HT1080 (cell line): ENCODE results near the gene LINGO4. TPM values are rescaled to one million over a fixed set of nuclear protein-coding genes. Genes with fewer than 3 reads are reported as not detected.
"Not testable (repeated sequence)": the region's sequence is repeated elsewhere in the genome, so short reads cannot be mapped to it uniquely, and the experiment has no call there.

Experiments
- DNase-seq: peaks from one replicate; pipeline ENCODE4 v3.0.0-alpha.2; 2015; ENCODE audit warnings: low read depth
- total RNA-seq: library from RNA; depleted of rRNA; stranded (reverse); fragments of >200 nt; shearing (Covaris generic); gene quantifications from 2 replicates; pipeline ENCODE4 v1.2.3, GENCODE V29; 2014

LINGO4 gene
- total RNA-seq, 1 experiment from 2014 or later = not detected

DNA sequence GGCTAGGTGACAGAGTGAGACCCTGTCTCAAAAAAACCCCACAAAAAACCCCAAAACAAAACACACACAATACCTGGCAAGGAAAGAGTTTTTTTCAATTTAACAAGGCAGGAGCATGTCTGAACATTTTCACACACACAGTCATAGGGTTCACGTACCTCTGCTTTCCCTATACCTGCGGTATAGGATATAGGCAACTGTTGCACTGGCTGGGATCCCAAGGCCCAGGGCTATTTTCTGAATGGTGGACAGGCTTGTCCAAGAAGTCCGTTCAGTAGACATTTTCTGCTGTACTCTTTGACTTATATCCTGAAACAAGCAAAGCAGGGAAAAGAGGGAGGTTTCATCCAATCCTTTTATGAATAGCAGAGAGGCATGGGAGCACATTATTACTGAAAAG, 22.5 kb downstream of the LINGO4 start:
- DNase-seq = no peak

DNA sequence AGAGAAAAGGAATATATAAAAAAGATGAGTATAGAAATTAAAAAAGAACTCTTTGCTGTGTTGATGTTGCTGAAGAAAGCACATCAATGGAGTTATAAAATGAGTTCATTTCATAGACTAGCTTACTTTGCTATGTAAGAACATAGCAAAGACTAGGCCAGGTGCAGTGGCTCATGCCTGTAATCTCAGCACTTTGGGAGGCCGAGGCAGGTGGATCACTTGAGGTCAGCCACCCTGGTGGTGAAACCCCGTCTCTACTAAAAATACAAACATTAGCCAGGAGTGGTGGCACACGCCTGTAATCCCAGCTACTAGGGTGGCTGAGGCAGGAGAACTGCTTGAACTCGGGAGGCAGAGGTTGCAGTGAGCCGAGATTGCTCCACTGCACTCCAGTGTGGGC, 23.2 kb downstream of the LINGO4 start:
- DNase-seq = not testable (repeated sequence)

DNA sequence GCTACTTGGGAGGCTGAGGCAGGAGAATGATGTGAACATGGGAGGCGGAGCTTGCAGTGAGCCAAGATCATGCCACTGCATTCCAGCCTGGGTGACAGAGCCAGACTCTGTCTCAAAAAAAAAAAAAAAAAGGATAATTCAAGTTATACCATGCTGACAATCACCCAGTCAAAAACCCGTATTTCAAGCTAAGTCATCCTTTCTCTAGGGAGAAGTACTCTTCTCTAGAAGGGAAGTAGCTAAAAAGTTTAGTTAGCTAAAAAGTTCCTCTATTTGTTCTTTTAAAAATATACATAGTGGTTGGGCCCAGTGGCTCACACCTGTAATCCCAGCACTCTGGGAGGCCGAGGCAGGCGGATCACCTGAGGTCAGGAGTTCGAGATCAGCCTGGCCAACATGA, 24.5 kb downstream of the LINGO4 start:
- DNase-seq = not testable (repeated sequence)

DNA sequence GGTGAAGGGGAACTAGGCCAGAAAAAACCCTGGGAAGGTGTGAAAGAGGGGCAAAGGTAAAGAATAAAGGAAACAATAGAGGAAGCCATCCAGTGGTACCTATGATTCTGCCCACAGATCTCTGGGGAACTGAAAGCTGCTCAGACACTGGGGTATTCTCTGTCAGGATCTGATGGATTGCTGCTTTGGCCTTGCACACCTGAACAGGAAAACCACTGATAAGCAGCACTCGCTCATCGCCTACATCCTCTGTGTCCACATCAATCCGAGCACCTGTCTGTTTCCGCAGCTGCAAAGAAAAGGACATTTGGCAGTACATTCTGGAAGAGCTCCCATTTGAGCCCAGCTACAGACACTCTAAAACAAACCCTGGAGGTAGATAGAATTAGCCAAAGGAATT, 25.4 kb downstream of the LINGO4 start:
- no peak for DNase-seq

DNA sequence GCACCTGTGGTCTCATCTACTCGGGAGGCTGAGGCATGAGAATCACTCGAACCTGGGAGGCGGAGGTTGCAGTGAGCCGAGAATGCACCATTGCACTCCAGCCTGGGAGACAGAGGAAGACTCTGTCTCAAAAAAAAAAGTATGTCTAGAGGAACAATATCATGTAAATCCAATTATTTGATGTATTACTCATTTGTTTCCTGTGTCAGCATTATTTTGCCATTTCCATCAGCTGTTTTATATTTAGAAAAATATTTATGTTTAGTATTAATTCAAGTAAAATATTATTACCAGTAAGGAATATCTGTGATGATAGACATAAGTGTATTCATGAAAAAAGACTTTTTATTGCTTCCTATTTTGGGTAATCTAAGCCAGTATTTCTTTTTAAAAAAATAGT, 27.9 kb downstream of the LINGO4 start:
- no peak for DNase-seq

DNA sequence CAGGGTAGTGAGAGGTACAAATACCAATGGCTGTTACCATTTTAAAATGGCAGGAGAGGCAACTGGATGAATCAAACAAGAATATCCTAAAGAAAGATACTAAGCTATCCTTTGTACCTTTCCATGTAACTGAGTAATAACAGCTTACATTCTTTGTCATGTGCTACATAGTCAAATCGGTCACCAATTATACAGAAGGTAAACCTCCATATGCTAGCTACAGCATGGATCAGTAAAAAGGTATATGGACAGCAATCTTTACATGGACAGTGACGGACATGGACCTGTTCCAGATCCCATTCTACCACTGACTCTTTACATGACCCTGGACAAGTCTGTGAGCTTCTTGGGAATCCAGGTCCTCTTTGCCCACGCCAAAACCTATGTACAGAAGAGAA, 28.6 kb downstream of the LINGO4 start:
- DNase-seq = no peak

DNA sequence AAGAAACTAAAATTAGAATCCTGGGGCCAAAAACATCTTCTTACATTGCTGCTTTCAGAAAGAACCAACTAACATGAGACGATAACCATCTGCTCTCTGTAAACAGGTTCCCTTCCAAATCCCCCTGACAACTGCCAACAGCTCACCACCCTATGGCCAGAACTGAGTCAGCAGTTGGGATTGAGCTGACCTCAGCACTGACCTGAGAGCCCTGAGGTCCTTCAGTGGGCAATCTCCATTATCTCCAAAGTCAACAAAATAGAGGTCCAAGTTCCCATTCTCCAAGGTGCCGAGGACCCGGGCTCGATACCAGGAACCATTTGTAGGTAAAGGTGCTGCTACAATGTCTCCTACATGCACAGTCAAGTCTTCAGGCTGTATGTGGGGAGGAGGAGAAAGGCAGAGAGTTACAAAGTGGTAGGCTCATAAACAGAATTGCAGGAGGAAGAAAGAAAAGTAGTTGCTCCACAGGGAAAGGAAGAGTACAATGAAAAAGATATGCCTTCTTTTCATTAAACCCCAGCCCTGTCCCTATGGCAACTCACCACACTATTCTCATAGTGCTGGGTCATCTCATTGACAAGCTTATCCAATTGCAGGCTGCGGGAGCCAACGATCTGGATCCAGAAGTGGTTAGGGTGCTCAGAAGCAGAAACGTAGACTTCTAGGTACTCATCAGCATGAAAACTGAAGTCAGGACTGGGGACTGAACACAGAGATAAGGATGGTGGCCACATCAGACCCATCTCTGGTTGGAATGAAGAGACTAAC, 29.1 kb downstream of the LINGO4 start:
- no peak for DNase-seq

DNA sequence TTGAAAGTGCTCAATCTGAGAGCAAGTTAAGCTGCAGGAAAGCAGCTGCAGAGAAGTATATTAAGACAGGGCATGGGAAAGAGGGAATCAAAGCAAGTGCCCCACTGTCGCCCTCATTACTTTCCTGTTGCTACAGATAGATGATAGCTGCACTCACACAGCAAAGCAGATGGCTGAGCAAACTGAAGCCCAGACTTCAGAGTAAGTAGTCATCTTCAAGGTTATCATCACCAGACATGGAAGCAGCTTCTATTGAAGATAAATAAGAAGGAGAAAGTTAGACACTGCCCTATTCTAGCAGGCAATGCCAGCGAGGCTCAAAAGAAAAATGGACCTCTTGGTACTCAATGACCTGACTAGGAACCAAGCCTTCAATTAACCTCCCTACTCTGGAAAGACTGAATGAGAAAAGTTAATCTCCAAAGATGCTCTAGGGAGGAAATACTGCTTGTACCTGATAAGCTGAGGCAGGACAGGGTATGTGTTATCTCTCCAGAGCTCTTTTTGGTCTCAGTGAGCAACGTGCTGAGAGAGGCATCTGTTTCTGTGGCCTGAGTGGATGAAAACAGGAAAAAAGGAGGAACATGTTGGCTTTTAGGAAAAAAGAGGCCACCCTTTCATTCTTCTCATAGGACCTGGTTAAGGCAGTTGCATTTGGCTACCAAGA, 30.8 kb downstream of the LINGO4 start:
- no peak for DNase-seq

DNA sequence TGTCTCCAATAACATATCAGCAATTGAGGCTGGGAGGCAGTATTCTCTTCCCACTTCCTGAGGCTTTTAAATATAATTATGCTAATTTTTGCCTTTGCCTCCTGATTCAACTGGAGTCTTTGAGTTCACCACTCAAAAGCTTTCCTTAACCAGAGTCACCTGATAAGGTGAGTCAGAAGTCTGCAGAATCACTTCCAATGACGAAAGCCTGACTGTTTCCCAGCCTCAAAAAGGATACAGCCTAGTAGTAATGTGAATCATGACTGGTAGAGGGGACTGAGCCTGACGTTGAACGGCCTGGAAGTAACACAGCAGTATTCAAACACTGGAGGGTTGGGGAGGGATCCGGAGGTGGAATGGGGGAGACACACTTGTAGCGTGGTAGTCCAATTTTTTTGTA, 31.5 kb downstream of the LINGO4 start:
- peak; percentile 93 for DNase-seq

DNA sequence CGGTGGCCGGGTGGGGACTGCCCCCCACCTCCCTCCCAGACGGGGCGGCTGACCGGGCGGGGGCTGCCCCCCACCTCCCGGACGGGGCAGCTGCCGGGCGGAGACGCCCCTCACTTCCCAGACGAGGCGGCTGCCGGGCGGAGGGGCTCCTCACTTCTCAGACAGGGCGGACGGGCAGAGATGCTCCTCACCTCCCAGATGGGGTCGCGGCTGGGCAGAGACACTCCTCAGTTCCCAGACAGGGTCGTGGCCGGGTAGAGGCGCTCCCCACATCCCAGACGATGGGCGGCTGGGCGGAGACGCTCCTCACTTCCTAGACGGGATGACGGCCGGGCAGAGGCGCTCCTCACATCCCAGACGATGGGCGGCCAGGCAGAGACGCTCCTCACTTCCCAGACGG, 35.9 kb downstream of the LINGO4 start:
- DNase-seq = not testable (repeated sequence)

DNA sequence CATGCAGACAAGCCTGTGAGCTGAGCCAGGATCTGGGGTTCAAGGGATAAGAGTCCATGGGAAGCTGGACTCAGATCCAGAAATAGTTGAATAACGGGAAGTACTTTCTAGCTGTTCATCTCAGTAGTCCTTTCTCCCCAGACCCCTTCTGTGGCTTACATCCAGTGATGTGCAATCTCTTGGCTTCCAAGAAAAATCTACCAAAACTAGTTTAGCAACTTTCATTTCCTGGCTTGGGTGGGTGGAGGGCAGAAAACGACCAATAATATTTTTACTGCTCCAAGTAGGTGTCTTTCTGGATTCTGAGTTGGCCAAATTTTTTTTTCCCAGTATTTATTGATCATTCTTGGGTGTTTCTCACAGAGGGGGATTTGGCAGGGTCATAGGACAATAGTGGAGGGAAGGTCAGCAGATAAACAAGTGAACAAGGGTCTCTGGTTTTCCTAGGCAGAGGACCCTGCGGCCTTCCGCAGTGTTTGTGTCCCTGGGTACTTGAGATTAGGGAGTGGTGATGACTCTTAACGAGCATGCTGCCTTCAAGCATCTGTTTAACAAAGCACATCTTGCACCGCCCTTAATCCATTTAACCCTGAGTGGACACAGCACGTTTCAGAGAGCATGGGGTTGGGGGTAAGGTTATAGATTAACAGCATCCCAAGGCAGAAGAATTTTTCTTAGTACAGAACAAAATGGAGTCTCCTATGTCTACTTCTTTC, 36.7 kb downstream of the LINGO4 start:
- not testable (repeated sequence) for DNase-seq

DNA sequence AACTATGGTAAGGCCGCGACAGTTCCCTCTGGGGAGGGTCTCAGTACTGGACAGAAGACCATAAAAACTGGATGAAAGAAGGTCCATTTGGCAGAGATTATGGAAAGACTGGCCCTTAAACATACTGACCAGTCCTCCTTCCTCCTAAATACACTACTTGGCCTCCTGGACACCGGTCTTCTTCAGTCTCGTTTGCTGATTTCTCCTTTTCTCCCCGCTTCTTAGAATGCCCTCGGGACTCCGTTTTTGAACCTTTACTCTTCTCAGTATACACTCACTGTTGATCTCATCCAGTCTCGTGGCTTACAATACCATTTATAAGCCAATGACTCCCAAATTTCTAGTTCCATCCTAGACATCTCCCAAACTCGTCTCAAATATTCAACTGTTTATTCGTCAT, 41.2 kb downstream of the LINGO4 start:
- no peak for DNase-seq

DNA sequence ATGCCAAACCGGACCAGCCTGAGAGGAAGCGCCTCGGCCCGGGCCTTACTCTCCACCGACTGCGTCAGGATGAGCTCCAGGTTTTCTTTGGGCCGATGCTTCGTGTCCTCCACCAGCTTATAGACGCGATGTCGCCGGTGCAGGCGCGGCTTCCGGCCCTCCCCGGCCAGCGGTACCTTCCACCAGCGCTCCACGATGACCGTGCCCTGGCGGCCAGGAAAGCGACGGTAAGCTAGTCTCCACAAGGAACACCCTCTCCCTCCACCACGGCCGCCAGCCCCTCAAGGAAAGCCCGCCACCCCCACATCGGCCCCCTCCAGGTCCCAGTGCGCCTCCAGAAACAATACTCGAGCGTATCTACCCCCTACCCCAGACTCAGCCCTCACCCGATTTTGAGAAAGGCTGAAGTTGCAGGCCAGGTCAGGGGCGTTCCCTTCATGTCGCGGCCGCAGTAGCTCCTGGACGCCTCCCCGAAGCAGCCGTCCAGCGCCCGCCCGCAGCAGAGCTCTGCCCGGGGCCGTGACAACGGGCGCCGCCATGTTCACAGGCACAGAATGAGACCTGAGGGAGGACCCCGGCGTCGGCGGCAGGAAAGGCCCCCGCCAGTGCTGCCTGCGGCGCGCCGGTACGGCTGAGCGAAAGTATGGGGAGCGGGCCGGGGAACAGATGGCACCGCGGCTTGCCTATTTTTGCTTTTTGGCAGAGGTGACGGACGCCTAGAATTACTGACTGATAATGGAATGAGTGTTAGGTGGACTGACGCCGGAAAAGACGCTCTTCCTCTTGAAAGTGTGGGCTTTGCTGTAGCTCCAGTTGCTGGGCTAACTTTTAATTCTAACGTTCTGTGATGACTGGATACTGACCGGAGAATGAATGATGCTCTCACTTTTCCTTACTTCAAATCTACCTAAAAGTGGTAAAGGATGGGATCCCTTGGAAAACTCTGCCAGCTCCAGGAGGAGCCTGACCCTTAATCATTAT, 42.0 kb downstream of the LINGO4 start, which contains the start of gene MRPL9:
MRPL9 (minus strand) TSS at position 556 of the 981 bp plus-strand sequence; CDS start at position 539, 17 bp downstream.
- peak; percentile 80 for DNase-seq

DNA sequence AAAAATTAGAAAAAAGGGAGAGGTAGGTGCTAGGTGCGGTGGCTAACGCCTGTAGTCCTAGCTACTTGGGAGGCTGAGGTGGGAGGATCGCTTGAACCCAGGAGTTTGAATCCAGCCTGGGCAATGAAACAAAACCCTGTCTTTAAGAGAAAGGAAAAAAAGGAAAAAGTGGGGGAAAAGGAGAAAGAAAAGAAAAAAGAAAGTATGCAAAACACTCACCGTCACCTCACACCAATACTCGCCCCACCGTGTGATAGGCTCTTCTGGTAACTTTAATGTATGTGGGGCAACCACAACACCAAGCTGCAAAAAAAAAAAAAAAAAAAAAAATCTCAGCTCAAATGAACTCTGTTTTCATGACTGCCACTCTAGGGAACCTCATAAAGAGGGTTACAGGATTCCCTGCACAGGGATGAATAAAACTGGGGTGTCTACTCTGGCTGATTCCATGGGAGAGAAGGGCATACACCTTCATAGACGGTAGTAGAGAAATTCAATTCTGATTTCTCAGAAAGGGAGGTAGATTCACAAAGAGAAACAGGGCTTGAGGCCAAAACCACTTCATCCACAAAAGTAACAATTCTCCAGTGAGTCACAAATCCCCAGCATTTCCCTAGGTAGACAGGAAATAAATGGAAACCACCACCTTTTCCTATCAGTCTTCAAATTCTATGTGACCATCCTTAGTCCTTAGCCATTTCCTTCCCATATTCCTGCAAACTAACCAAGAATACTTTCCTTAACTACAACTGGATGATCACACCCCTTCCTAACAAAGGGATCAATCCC, 44.4 kb downstream of the LINGO4 start:
- DNase-seq = peak; percentile 71

DNA sequence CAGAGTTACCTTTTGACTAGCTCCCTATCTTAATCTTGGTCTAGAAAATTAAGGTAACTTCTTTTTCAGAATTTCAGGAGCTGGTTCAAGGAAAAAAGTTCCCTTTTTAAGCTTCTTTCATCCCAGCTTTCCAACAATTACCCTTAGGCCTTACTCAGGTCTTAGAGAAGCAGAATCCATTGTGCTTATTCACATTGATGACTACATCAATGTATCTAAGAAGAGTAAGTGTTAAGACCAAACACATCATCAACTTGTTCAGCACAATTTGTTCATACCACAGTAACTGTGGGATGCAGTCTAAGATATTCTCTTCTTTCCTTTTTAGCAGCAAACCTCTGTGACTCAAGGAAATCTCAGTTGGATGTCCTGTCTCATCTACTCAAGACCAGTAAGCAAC, 46.0 kb downstream of the LINGO4 start:
- DNase-seq = no peak

DNA sequence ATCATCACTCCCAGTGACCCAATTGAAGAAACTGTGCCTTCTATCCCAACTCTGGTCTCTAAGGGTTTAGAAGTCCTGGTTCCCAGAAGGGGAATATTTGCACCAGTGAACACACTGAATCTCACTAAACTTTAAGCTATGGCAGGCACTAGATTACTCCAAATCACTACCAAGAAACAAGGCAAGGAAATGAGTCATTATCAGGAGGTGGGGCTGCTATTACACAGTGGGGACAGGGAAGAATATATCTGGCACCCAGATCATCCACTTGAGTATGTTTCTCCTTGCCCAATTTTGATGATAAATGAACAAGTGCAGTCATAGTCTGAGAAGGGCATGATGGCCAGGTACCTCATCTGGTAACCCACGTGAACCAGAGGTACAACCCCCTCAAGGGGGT, 48.9 kb downstream of the LINGO4 start:
- DNase-seq = peak; percentile 65
